GM12892 (cell line): ENCODE data around the gene COMMD3.

Experiments used
- POLR2A ChIP-seq: IDR thresholded peaks from 2 replicates; pipeline ENCODE4 v1.6.1; 2011; ENCODE audit warnings: low read depth, low read length, control low read depth
- POLR2AphosphoS5 ChIP-seq: IDR thresholded peaks from 2 replicates; pipeline ENCODE4 v1.6.1; 2011; ENCODE audit warnings: low read depth, low read length, control low read depth

DNA sequence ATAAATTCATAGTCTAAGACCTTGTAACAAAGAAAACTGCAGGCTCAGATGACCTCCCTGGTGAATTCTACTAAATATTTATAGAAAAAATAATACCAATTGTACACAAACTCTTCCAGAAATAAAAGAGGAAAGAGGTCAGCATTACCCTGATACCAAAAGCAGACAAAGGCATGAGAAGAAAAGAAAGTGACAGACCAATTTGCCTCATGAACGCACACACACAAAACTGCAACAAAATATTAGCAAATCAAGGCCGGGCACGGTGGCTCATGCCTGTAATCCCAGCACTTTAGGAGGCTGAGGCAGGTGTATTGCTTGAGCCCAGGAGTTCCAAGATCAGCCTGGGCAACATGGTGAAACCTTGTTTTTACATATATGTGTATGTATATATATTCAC lies 12.7 kb upstream of the COMMD3 start:
- no peak for TF ChIP-seq POLR2A
- no peak for TF ChIP-seq POLR2AphosphoS5
